Activated CD8-positive, alpha-beta memory T cell treated with anti-CD3 and anti-CD28 coated beads for 48 hours (primary cell): ENCODE data around the gene ALDH3A2.
"Not testable (repeated sequence)": the region's sequence is repeated elsewhere in the genome, so short reads cannot be mapped to it uniquely, and the experiment has no call there.

ENCODE experiments used
- DNase-seq, 3 experiments: peaks; one replicate each; pipeline ENCODE4 v3.0.0-alpha.2; 2020; ENCODE audit warnings: low read depth in 2 of 3, low spot score in 2 of 3

The ALDH3A2 gene

GRCh38 chr17:19649274-19649541, 657 bp downstream of the ALDH3A2 start:
- no peak for DNase-seq

- DNase-seq, result no peak
Observed at GRCh38 chr17:19650826-19651225, 2.3 kb downstream of the ALDH3A2 start.

- DNase-seq, result no peak
Observed at GRCh38 chr17:19651451-19652238, 3.1 kb downstream of the ALDH3A2 start.

GRCh38 chr17:19652595-19652994, 4.0 kb downstream of the ALDH3A2 start:
- no peak for DNase-seq

GRCh38 chr17:19654342-19654886, 5.9 kb downstream of the ALDH3A2 start:
- no peak for DNase-seq

- DNase-seq, result no peak
Observed at GRCh38 chr17:19654896-19655295, 6.3 kb downstream of the ALDH3A2 start.

- DNase-seq, result no peak
Observed at GRCh38 chr17:19656336-19656735, 7.8 kb downstream of the ALDH3A2 start.

GRCh38 chr17:19656851-19657581, 8.5 kb downstream of the ALDH3A2 start:
- DNase-seq, result no peak

- no peak for DNase-seq
Observed at GRCh38 chr17:19659366-19660177, 11.0 kb downstream of the ALDH3A2 start.

- no peak for DNase-seq
Observed at GRCh38 chr17:19660219-19660870, 11.8 kb downstream of the ALDH3A2 start.

GRCh38 chr17:19661121-19661520, 12.6 kb downstream of the ALDH3A2 start:
- no peak for DNase-seq

GRCh38 chr17:19663097-19663496, 14.5 kb downstream of the ALDH3A2 start:
- no peak for DNase-seq

- no peak for DNase-seq
Observed at GRCh38 chr17:19664136-19664820, 15.7 kb downstream of the ALDH3A2 start.

- DNase-seq, result no peak
Observed at GRCh38 chr17:19664821-19665181, 16.2 kb downstream of the ALDH3A2 start.

- not testable (repeated sequence) for DNase-seq
Observed at GRCh38 chr17:19669680-19670079, 21.1 kb downstream of the ALDH3A2 start.

GRCh38 chr17:19670908-19671307, 22.4 kb downstream of the ALDH3A2 start:
- no peak for DNase-seq

GRCh38 chr17:19671433-19671832, 22.9 kb downstream of the ALDH3A2 start:
- DNase-seq, result no peak

- no peak for DNase-seq
Observed at GRCh38 chr17:19672009-19672750, 23.6 kb downstream of the ALDH3A2 start.

- DNase-seq, result no peak
Observed at GRCh38 chr17:19673623-19674022, 25.1 kb downstream of the ALDH3A2 start.

- no peak for DNase-seq
Observed at GRCh38 chr17:19676896-19677295, 28.3 kb downstream of the ALDH3A2 start.
